ENCODE results near the gene NDUFB8.

GRCh38 chr10:100496567-100496966 lies 33.1 kb downstream of the NDUFB8 start:
- no peak for TF ChIP-seq TAF1 (IDR thresholded peaks at IDR 0.05; ENCODE audit: borderline replicate concordance, insufficient read depth, low read length)
- TF ChIP-seq POLR2AphosphoS5 (IDR thresholded peaks at IDR 0.05; ENCODE audit: low read depth, low read length): no peak
- TF ChIP-seq FOXP2 (optimal IDR thresholded peaks at IDR 0.05; ENCODE audit: borderline replicate concordance, extremely low read depth, extremely low read length, insufficient read depth): no peak
- no peak for TF ChIP-seq REST (IDR thresholded peaks at IDR 0.05; ENCODE audit: insufficient read depth in 1 of 2, low read depth in 2 of 2, low read length in 2 of 2)

All from PFSK-1 (cell line).